ENCODE data around the gene ZNF829.

GRCh38 chr19:36963280-36963679 lies 47.2 kb upstream of the ZNF829 start:
- TF ChIP-seq CTCF (IDR thresholded peaks at IDR 0.05) (no peak), POLR2A (IDR thresholded peaks at IDR 0.05) (no peak)
